ENCODE measurements around the gene KCNMB4. TPM values are rescaled to one million over a fixed set of nuclear protein-coding genes. Genes with fewer than 3 reads are reported as not detected.
A peak's percentile ranks its signal among the peaks of the same experiment; 100 is the strongest.

The KCNMB4 gene
- total RNA-seq, result 0.22 and 0.60 TPM in 2 replicates

- peak; percentile 26 to 30 for DNase-seq (ENCODE audit: low read depth in 2 of 2)
Measured at GRCh38 chr12:70365648-70366518, at the start of gene KCNMB4. TSS of gene KCNMB4 (plus strand) at chr12:70366290. CDS start at chr12:70366735, 445 bp downstream.

DNA sequence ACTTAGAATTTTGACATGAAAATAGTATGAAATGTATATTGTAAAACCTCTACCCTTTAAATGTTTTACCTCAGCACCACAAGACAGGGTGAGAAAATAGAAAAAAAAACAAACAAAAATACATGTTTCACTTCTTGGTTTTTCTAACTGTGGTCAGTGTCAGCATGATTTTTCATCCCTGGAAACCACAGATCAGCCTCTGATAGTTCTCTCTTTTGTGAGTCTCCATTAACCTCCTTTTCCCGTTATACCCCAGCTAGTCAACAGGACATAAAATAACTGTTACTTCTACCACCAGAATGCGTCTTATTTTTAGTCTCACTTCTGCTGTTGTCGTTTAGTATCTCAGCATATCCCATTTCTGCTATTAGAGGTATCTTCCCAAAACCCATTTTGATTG, 48.3 kb upstream of the KCNMB4 start:
- DNase-seq (ENCODE audit: low read depth in 2 of 2), result no peak

DNA sequence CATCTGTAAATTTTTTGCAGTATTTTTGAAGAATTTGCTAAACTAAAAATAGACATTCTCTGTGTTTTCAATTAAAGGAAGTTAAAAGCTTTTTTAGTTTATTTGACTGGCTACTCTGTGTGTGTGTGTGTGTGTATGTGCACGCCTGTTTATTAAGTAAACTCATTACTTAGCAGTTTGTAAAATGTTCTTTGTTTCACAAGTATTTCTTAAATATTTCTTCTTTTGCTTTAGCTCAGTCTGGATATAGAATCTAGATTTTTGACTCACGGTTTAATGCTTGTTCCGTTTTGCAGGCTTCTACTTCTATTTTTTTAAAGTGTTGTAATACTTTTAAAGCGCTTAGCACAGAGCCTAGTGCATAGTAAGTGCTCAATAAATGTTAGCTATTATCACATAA, 46.5 kb upstream of the KCNMB4 start:
- DNase-seq (ENCODE audit: low read depth in 2 of 2), result no peak

- DNase-seq (ENCODE audit: low read depth in 2 of 2), result no peak
Measured at GRCh38 chr12:70321191-70321590, 44.9 kb upstream of the KCNMB4 start.

DNA sequence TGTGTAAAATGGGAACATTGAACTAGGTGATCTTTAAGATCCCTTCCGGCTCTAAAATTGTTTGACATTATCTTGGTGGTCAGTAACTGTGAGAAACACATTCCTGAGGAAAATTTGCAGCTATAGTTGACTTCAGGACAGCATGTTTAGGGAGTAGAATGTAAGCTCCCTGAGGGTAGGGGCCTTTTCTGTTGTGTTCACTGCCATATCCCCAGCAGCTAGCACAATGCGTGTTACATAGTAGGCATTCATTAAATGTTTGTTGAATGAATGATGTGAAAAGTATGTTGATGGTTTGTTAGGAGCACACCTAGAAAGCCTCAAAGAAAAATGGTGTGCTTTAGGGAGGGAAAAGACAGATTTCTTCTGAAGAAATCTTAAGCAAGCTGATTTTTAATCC, 38.5 kb upstream of the KCNMB4 start:
- DNase-seq (ENCODE audit: low read depth in 2 of 2), result no peak

- no peak for DNase-seq (ENCODE audit: low read depth in 2 of 2)
Measured at GRCh38 chr12:70329728-70330127, 36.4 kb upstream of the KCNMB4 start.

DNA sequence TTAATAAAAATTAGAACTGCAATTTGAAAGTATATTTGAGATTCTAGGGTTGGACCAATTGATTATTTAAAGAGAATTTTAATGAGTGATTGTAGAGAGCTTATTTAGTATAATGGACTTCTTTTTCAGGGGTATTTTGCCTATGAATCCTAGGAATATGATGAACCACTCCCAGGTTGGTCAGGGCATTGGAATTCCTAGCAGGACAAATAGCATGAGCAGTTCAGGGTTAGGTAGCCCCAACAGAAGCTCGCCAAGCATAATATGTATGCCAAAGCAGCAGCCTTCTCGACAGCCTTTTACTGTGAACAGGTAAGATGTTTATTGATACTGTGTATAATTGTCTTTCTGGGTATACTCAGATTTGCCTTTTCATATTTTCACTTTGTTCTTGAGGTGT, 35.9 kb upstream of the KCNMB4 start:
- DNase-seq (ENCODE audit: low read depth in 2 of 2), result no peak

DNA sequence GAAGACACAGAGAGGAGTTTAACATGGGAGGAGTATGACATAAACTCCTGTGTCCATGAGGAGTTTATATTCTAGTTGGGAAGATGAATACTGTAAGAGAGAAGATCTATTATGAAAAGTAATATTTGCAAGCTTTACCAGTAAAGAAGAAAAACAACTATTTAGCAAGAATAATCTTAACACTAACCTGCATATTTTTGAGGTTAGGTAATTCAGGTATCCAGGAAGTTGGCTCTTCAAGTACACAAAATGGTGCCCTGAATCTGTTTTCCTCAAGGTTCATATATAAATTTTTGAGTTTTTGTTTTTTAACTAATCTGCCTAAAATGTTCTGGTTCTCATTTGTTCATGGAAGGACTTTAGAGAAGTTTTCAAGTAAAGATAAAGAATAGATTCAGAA, 33.9 kb upstream of the KCNMB4 start:
- no peak for DNase-seq (ENCODE audit: low read depth in 2 of 2)

DNA sequence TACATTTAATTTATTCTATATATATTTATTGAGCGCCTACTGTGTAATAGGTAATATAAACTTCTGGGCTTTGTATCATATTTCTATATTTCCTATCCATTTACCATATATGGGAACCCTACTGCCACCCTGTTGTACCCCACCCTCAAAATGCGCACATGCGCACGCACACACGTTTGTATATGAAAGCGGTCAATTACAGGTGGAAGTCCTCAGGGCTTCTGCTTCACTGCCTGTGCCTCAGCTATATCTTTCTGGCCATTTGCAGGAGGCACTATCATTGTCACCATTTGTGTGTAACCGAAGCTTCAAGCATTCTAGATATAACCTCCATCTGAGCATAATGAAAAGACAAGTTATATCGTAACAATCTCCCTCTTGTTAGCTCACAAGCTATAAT, 31.3 kb upstream of the KCNMB4 start:
- no peak for DNase-seq (ENCODE audit: low read depth in 2 of 2)

DNA sequence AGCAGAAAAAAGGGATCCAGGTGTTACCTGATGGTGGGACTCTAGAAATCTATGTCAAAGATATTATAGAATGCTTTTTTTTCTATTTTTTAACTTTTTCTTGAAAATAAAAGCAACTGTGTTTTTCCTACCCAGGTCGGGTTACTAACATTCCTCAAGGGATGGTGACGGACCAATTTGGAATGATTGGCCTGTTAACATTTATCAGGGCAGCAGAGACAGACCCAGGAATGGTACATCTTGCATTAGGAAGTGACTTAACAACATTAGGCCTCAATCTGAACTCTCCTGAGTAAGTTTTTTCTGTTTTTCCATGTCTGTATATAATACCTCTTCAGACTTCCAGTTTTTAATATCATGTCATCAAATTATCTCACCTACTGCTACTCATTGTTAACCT, 27.6 kb upstream of the KCNMB4 start:
- DNase-seq (ENCODE audit: low read depth in 2 of 2), result no peak

DNA sequence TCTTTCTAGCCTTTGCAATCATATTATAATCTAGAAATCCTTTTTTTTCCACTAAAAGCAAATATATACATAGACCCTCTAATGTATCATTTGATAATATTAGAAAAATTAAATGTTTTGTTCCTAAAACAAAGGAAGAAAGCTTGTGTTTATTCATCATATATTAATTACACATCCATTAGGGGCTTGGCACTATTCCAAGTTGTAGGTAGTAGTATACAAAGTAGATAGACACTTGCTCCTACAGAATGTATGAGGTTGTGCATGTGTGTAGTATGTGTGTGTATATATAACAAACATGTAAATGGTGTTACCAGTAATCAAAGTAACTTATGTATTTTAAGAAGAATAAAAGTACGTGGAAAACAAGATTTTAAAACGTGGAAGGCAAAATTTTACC, 15.0 kb upstream of the KCNMB4 start:
- DNase-seq (ENCODE audit: low read depth in 2 of 2), result no peak

DNA sequence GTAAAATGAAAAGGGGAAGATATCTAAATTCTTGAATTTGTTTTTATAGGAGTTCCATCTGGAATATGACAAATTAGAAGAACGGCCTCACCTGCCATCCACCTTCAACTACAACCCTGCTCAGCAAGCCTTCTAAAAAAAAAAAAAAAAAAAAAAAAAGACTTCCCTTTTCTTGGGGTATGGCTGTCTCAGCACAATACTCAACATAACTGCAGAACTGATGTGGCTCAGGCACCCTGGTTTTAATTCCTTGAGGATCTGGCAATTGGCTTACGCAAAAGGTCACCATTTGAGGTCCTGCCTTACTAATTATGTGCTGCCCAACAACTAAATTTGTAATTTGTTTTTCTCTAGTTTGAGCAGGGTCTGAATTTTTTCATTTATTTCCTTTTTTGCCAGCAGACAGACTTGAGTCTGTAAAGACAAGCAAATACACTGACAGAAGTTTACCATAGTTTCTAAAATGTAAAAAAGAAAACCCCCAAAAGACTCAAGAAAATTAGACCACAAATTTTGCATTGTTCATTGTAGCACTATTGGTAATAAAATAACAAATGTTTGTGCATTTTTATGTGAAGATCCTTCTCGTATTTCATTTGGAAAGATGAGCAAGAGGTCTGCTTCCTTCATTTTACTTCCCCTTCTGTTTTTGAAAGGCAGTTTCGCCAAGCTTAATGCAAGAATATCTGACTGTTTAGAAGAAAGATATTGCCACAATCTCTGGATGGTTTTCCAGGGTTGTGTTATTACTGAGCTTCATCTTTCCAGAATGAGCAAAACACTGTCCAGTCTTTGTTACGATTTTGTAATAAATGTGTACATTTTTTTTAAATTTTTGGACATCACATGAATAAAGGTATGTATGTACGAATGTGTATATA, 12.1 kb upstream of the KCNMB4 start:
- DNase-seq (ENCODE audit: low read depth in 2 of 2), result no peak

DNA sequence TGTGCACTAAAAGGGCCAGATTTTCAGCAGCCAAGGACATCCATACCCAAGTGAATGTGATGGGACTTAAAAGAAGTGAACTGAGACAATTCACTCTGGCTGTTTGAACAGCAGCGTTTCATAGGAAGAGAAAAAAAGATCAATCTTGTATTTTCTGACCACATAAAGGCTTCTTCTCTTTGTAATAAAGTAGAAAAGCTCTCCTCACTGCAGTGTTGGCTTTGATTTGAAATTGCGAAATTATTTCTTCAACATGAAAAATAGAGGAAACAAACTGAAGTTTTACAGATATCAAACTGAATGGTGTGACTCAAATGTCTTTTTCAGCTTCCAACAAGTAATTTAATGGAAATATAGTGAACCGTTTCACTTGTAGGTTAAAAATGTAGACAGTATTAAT, 11.3 kb upstream of the KCNMB4 start:
- no peak for DNase-seq (ENCODE audit: low read depth in 2 of 2)

DNA sequence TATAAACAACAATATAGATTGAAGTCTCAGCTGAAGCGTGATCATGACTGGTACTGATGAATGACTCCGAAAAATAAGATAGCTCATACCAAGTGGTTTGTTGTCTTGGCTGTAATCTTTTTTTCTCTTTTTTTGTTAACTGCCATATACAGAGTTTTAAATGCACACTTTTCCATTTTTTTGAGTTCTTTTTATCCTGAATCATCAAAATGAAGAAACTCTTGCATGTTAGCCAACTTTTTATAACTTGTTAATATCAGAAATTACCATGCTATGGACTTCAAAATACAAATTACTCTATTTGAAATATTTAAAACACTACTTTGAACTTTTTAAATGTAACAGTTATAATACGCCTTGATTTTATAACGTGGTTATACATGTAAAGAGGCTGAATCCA, 10.1 kb upstream of the KCNMB4 start:
- DNase-seq (ENCODE audit: low read depth in 2 of 2), result no peak

GRCh38 chr12:70359458-70360197, 6.5 kb upstream of the KCNMB4 start:
- peak in 1 of 2 donors; percentile 25 for DNase-seq (ENCODE audit: low read depth in 2 of 2)

DNA sequence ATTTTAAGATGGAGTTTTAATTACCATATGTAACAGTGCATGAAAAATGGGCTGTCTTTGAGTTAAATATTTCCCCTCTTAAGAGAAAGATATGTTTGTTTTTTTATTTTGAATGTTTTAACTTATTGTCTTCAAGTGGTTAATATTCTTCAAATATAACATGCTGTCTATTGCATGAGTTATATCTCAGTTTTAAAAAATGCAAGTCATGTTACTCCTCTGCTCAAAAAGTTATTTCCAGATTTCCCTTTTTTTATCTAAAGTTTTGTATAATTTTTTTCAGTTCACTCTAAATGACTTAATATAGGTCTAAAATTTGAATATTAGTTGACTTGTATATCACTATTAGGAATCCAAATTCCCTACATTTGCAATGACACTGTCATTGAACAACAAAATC, 5.9 kb upstream of the KCNMB4 start:
- DNase-seq (ENCODE audit: low read depth in 2 of 2), result no peak

DNA sequence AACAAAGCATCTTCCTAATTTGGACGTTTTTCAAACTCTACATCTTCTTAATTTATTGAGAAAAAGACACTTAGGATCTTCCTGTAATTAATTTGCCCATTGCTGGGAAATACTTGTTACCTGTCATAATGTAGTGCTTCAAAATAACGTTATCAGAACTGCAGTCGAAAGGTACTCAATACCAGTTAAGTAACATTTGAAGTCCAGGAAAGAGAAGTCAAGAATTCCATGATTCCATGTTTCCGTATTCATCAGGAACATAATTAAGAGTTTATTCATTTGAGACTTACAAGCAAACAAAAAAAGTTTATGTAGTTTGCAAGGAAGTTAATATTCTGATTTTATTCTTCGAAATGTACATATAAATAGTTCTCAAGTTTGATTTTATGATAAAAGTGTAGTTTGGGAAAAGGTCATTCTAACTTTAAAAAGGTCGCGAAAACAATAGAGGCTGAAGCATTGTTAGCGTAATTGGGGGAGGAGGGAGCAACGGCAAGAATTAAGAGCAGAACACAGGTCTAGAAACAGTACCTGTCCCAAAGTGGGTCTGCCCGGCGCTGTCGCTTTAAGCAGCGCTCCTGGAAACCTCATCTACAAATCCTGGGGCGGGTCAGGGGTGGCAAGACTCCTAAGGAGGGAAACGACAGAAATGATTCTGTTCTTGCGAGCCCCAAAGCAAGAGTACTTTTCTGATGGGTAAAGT, 1.2 kb upstream of the KCNMB4 start:
- no peak for DNase-seq (ENCODE audit: low read depth in 2 of 2)

DNA sequence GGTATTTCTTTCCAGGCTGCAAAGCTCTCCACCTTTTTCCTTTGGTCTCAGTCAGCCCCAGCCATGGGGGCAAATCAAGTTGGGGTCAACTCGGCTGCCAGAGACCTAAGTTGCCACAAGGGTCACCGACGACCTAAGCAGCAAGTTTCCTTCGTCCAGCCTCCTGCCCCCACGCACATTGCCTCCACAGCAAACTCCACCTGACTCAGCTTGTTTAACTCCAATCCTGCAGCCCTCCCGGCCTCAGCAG, 767 bp upstream of the KCNMB4 start:
- no peak for DNase-seq (ENCODE audit: low read depth in 2 of 2)

GRCh38 chr12:70366581-70367257, 629 bp downstream of the KCNMB4 start:
- peak; percentile 21 to 40 for DNase-seq (ENCODE audit: low read depth in 2 of 2)

GRCh38 chr12:70367258-70368141, 1.4 kb downstream of the KCNMB4 start:
- peak in 1 of 2 donors; percentile 3 for DNase-seq (ENCODE audit: low read depth in 2 of 2)
